Measurements from ENCODE around the gene ENTPD6. TPM values are rescaled to one million over a fixed set of nuclear protein-coding genes. Genes with fewer than 3 reads are reported as not detected.
A peak's percentile ranks its signal among the peaks of the same experiment; 100 is the strongest.
"Not testable (repeated sequence)": the region's sequence is repeated elsewhere in the genome, so short reads cannot be mapped to it uniquely, and the experiment has no call there.

Gene ENTPD6
- total RNA-seq, 1 donor from 2014 or later: 106 TPM

DNA sequence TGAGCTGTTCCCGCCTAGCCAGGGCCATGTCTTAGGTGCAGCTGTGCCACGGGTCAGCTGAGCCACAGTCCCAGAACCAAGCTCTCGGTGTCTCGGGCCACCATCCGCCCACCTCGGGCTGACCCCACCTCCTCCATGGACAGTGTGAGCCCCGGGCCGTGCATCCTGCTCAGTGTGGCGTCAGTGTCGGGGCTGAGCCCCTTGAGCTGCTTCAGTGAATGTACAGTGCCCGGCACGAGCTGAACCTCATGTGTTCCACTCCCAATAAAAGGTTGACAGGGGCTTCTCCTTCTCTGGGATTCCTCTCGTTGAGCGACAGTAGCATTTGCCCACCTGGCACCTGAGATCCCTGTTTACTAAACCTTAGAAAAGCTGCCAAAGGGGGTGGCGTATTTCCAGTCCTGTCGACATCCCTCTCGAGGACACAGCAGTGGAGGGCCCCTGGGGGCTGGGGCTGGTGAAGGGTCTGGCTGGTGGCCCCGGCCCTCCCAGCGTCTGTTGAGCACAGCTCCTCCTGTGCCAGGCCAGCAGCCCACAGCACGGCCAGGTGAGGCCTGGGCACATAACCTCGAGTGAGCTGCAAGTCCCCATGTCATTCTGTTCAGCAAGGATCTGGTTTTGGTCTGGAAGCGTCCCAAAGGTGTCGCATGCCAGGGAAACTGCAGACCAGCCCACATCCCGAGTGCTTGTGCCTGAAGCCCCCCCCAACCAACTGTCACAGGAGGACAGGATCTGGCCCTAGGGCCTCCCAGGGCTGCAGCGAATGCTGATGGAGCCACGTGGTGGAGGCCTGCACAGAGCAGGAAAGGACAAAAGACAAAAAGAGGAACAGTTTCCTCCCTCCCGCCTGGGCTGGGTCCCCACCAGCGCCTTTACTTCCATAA is 31.2 kb downstream of the ENTPD6 start:
- H3K4me1 ChIP-seq: peaks cover 93% of the 10 kb centered on the region
- H3K9me3 ChIP-seq (replicated peaks): no peaks in the 10 kb centered on the region
- peak overlapping the region; percentile 90 for H3K27ac ChIP-seq (replicated peaks)
- H3K27me3 ChIP-seq (ENCODE audit: low read depth): no peaks in the 10 kb centered on the region
- DNase-seq: peak; percentile 68
- TF ChIP-seq CTCF (IDR thresholded peaks at IDR 0.05; ENCODE audit: borderline replicate concordance): no peak
- intact Hi-C loops (cut with micrococcal nuclease): no loop called here
- H3K36me3 ChIP-seq: peaks cover 20% of the 10 kb centered on the region
- H3K4me3 ChIP-seq: no peak overlapping the region

GRCh38 chr20:25227317-25227831 is 31.9 kb downstream of the ENTPD6 start:
- no peak for DNase-seq
- TF ChIP-seq CTCF (IDR thresholded peaks at IDR 0.05; ENCODE audit: borderline replicate concordance): no peak
- Histone ChIP-seq H3K9me3 (replicated peaks) (no peaks in the 10 kb centered on the region), H3K4me3 (no peak overlapping the region), H3K27me3 (ENCODE audit: low read depth) (no peaks in the 10 kb centered on the region), H3K27ac (replicated peaks) (peak overlapping the region; percentile 90), H3K36me3 (peaks cover 20% of the 10 kb centered on the region), H3K4me1 (peaks cover 86% of the 10 kb centered on the region)
- intact Hi-C loops (cut with micrococcal nuclease): no loop called here

- Histone ChIP-seq H3K36me3 (peaks cover 12% of the 10 kb centered on the region), H3K4me3 (no peak overlapping the region), H3K27ac (replicated peaks) (peak overlapping the region; percentile 90), H3K9me3 (replicated peaks) (no peaks in the 10 kb centered on the region), H3K27me3 (ENCODE audit: low read depth) (no peaks in the 10 kb centered on the region), H3K4me1 (peaks cover 86% of the 10 kb centered on the region)
- TF ChIP-seq CTCF (IDR thresholded peaks at IDR 0.05; ENCODE audit: borderline replicate concordance): no peak
- intact Hi-C loops (cut with micrococcal nuclease): no loop called here
- no peak for DNase-seq
Observed at GRCh38 chr20:25229486-25230165, 34.1 kb downstream of the ENTPD6 start.

GRCh38 chr20:25230166-25230831 is 34.8 kb downstream of the ENTPD6 start:
- no peak for DNase-seq
- H3K4me3 ChIP-seq: no peak overlapping the region
- no peak for TF ChIP-seq CTCF (IDR thresholded peaks at IDR 0.05; ENCODE audit: borderline replicate concordance)
- H3K27me3 ChIP-seq (ENCODE audit: low read depth): no peaks in the 10 kb centered on the region
- peaks cover 82% of the 10 kb centered on the region for H3K4me1 ChIP-seq
- intact Hi-C loops (cut with micrococcal nuclease): no loop called here
- peaks cover 6% of the 10 kb centered on the region for H3K36me3 ChIP-seq
- no peaks in the 10 kb centered on the region for H3K9me3 ChIP-seq (replicated peaks)
- peak overlapping the region; percentile 90 for H3K27ac ChIP-seq (replicated peaks)

DNA sequence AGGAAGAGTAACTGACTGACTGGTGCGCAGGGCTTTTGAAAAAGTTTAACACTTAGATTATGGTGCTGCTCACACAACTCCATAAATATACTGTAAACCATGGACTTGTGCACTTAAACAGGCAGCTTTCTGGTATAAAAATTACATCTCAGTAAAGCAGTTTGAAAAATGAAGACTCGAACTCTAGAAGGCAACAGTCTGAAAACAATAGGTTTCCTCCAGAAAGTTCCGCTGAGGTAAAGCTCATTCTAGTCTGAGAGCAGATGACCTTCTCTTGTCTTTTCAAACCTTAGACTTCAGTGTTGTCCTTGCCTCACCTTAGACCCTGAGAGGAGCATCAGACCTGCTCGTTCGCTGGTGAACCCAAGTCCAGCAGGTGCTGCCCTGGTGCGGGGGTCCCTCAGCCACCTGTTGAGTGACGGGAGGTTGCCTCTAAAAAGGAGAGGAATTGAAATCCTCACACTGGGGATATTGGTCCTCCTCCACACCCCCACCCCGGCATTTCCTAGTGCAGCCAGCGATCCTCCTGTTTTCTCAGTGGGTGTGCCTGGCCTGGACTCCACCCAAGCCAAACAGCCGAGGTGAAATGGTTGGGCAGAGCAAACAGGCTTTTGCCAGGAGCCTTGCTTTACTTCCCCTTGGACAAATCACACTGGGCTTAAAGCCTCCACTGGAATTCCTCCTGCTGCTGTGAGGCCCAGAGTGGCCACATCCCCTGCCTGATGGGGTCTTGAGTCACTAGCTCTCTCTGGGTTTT is 37.7 kb downstream of the ENTPD6 start:
- Histone ChIP-seq H3K36me3 (no peaks in the 10 kb centered on the region), H3K27ac (replicated peaks) (peak overlapping the region; percentile 66), H3K9me3 (replicated peaks) (no peaks in the 10 kb centered on the region), H3K27me3 (ENCODE audit: low read depth) (no peaks in the 10 kb centered on the region), H3K4me1 (peaks cover 64% of the 10 kb centered on the region), H3K4me3 (no peak overlapping the region)
- no peak for TF ChIP-seq CTCF (IDR thresholded peaks at IDR 0.05; ENCODE audit: borderline replicate concordance)
- DNase-seq: peak; percentile 69
- intact Hi-C loops (cut with micrococcal nuclease): no loop called here

DNA sequence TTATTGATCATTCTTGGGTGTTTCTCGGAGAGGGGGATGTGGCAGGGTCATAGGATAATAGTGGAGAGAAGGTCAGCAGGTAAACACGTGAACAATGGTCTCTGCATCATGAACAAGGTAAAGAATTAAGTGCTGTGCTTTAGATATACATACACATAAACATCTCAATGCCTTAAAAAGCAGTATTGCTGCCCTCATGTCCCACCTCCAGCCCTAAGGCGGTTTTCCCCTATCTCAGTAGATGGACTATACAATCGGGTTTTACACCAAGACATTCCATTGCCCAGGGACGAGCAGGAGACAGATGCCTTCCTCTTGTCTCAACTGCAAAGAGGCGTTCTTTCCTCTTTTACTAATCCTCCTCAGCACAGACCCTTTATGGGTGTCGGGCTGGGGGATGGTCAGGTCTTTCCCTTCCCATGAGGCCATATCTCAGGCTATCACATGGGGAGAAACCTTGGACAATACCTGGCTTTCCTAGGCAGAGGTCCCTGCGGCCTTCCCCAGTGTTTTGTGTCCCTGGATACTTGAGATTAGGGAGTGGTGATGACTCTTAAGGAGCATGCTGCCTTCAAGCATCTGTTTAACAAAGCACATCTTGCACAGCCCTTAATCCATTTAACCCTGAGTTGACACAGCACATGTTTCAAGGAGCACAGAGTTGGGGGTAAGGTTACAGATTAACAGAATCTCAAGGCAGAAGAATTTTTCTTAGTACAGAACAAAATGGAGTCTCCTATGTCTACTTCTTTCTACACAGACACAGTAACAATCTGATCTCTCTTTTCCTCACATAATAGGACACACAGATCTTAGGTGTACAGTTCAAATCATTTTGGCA is 38.7 kb downstream of the ENTPD6 start:
- Histone ChIP-seq H3K4me1 (peaks cover 59% of the 10 kb centered on the region), H3K27ac (replicated peaks) (peak overlapping the region; percentile 66)
- H3K27me3 ChIP-seq (ENCODE audit: low read depth); H3K9me3 ChIP-seq (replicated peaks); intact Hi-C loops (cut with micrococcal nuclease); H3K36me3 ChIP-seq; H3K4me3 ChIP-seq; DNase-seq: not testable (repeated sequence)
